Breast epithelium (tissue), 3 donors: ENCODE results near the gene KLHL8.

Source experiments
- POLR2A ChIP-seq: fragments of 450-650 bp; IDR thresholded peaks from one replicate; pipeline ENCODE4 v1.6.1; 2016; ENCODE audit warnings: antibody characterized with exemption, mild to moderate bottlenecking, moderate library complexity
- POLR2AphosphoS5 ChIP-seq, 3 donors: sonication (generic); formaldehyde crosslinking; IDR thresholded peaks; one replicate each; pipeline ENCODE4 v1.6.1; 2017; ENCODE audit warnings: antibody characterized with exemption in 3 of 3
- TF ChIP-seq, protein P1 (sequence below), 3 donors: fragments of 450-650 bp; IDR thresholded peaks; one replicate each; pipeline ENCODE4 v1.5.1; 2016 to 2017; ENCODE audit warnings: antibody characterized with exemption in 3 of 3, mild to moderate bottlenecking in 3 of 3, moderate library complexity in 3 of 3

DNA sequence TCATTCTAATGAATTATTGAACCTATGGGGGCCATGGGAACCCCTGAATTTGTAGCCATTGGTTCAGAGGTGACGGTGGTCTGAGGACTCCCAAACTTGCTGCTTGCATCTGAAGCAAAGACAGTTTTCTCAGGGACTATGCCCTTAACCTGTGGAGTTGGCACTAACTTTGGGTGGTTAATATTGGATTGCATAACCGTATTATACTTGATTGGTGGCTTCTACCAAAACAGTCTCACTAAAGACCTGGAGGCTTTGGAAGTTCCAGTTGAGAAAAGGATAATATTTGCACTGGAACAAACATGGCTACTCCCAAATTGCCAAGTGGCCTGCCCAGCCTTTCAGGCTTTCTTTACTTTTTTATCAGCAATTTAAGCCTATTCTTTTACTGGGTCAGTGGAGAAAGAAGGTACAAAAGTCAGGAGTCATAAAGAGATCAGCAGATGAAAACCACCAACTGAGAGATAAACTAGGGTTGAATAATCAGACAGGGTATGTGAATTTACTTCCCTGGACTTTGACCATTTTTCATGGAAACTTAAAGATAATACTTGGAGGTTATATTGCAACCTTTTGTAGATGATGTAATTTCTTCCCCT, 7.9 kb upstream of the KLHL8 start:
- TF ChIP-seq POLR2A (no peak), POLR2AphosphoS5 (IDR thresholded peaks at IDR 0.05) (no peak)
- TF ChIP-seq, protein P1, sequence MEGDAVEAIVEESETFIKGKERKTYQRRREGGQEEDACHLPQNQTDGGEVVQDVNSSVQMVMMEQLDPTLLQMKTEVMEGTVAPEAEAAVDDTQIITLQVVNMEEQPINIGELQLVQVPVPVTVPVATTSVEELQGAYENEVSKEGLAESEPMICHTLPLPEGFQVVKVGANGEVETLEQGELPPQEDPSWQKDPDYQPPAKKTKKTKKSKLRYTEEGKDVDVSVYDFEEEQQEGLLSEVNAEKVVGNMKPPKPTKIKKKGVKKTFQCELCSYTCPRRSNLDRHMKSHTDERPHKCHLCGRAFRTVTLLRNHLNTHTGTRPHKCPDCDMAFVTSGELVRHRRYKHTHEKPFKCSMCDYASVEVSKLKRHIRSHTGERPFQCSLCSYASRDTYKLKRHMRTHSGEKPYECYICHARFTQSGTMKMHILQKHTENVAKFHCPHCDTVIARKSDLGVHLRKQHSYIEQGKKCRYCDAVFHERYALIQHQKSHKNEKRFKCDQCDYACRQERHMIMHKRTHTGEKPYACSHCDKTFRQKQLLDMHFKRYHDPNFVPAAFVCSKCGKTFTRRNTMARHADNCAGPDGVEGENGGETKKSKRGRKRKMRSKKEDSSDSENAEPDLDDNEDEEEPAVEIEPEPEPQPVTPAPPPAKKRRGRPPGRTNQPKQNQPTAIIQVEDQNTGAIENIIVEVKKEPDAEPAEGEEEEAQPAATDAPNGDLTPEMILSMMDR (IDR thresholded peaks at IDR 0.05) = no peak
